A549 (cell line): ENCODE data around the gene NCOR2. TPM values are rescaled to one million over a fixed set of nuclear protein-coding genes. Genes with fewer than 3 reads are reported as not detected.

Experiments
- ATAC-seq, 2 experiments: fragments of 200-7000 bp in 1 of 2; fragments of >200 bp in 1 of 2; cut with Nextera tagmentation in 1 of 2; cut with Tn5 transposase in 1 of 2; 3 replicates each; pipeline versions ENCODE4 v1.8.0 to v1.9.1; 2018 to 2020; ENCODE audit warnings: mild to moderate bottlenecking in 1 of 2, moderate library complexity in 1 of 2
- CTCF ChIA-PET: fragments of 300-600 bp; sonication (Branson Sonifier 250); formaldehyde crosslinking; extraction: SDS; loops from one replicate; lab custom pipeline; 2021; ENCODE audit warnings: antibody characterized with exemption, inconsistent platforms; lab: Yijun Ruan, JAX
- POLR2A ChIA-PET: fragments of 350-600 bp; formaldehyde crosslinking; extraction: SDS; loops from one replicate; lab custom pipeline; 2021; ENCODE audit warnings: antibody characterized with exemption, inconsistent platforms; lab: Yijun Ruan, JAX
- DNase-seq, 2 experiments: peaks; one replicate each; pipeline versions ENCODE4 v3.0.0 to v3.0.0-alpha.2; 2011 to 2016; ENCODE audit warnings: low read depth in 1 of 2, low spot score in 1 of 2
- FAIRE-seq: peaks from 2 replicates; lab custom pipeline; 2011; peaks lifted over from hg19 to GRCh38; lab: Jason Lieb, UNC
- H3K27ac ChIP-seq, 2 experiments: fragments of >200 bp; sonication (Bioruptor Twin); formaldehyde crosslinking; 3 replicates each; pipeline ENCODE4 v1.5.1; 2016 to 2017
- H3K4me1 ChIP-seq: fragments of >200 bp; sonication (Bioruptor Twin); formaldehyde crosslinking; 3 replicates; pipeline ENCODE4 v1.6.1; 2016
- H3K4me2 ChIP-seq: fragments of >200 bp; sonication (Bioruptor Twin); formaldehyde crosslinking; 3 replicates; pipeline ENCODE4 v1.6.1; 2016
- H3K4me3 ChIP-seq: fragments of >200 bp; sonication (Bioruptor Twin); formaldehyde crosslinking; 3 replicates; pipeline ENCODE4 v1.5.1; 2016
- H3K9me3 ChIP-seq: fragments of >200 bp; sonication (Bioruptor Twin); formaldehyde crosslinking; 3 replicates; pipeline ENCODE4 v1.6.1; 2016
- CBX2 ChIP-seq: fragments of 200-600 bp; sonication (generic); IDR thresholded peaks from 2 replicates; pipeline ENCODE4 v1.6.1; 2016; ENCODE audit warnings: low read depth, mild to moderate bottlenecking, borderline replicate concordance
- CEBPB ChIP-seq, 2 experiments: fragments of >200 bp in 1 of 2; sonication (Bioruptor Twin) in 1 of 2; formaldehyde crosslinking in 1 of 2; IDR thresholded peaks; 2 replicates each; pipeline ENCODE4 v1.6.1; 2012 to 2016
- CHD2 ChIP-seq: fragments of 150-350 bp; IDR thresholded peaks from 2 replicates; pipeline ENCODE4 v1.6.1; 2014; ENCODE audit warnings: low read length; ENCODE audit not compliant: partially characterized antibody
- CHD4 ChIP-seq: fragments of 200-600 bp; sonication (generic); IDR thresholded peaks from 2 replicates; pipeline ENCODE4 v1.6.1; 2016; ENCODE audit warnings: antibody characterized with exemption, mild to moderate bottlenecking, borderline replicate concordance
- E2F6 ChIP-seq: IDR thresholded peaks from 2 replicates; pipeline ENCODE4 v1.6.1; 2012; ENCODE audit warnings: low read depth, borderline replicate concordance
- FOXS1 ChIP-seq: fragments of 250-450 bp; sonication (Bioruptor Pico); IDR thresholded peaks from 2 replicates; pipeline ENCODE4 v1.5.0; 2020; ENCODE audit warnings: mild to moderate bottlenecking, moderate library complexity
- GATA3 ChIP-seq: IDR thresholded peaks from 2 replicates; pipeline ENCODE4 v1.6.1; 2012; ENCODE audit warnings: borderline replicate concordance
- HEYL ChIP-seq: fragments of 250-450 bp; sonication (Bioruptor Pico); IDR thresholded peaks from 2 replicates; pipeline ENCODE4 v1.8.0; 2021; ENCODE audit warnings: mild to moderate bottlenecking, moderate library complexity
- KDM1A ChIP-seq: fragments of 200-600 bp; sonication (generic); IDR thresholded peaks from 2 replicates; pipeline ENCODE4 v1.6.1; 2016; ENCODE audit warnings: low read depth, mild to moderate bottlenecking
- MAFK ChIP-seq: fragments of 450-650 bp; IDR thresholded peaks from 2 replicates; pipeline ENCODE4 v1.6.1; 2014; ENCODE audit not compliant: partially characterized antibody
- MAZ ChIP-seq: fragments of 150-350 bp; IDR thresholded peaks from 2 replicates; pipeline ENCODE4 v1.6.1; 2014; ENCODE audit warnings: antibody characterized with exemption, low read depth, low read length, borderline replicate concordance
- NR3C1 ChIP-seq: fragments of >200 bp; sonication (Bioruptor Twin); formaldehyde crosslinking; IDR thresholded peaks from 3 replicates; pipeline ENCODE4 v1.6.1; 2017
- RCOR1 ChIP-seq: fragments of 150-350 bp; IDR thresholded peaks from 2 replicates; pipeline ENCODE4 v1.6.1; 2014; ENCODE audit warnings: antibody characterized with exemption, low read length, low read depth
- RFX5 ChIP-seq: fragments of 450-650 bp; IDR thresholded peaks from 2 replicates; pipeline ENCODE4 v1.7.1; 2014; ENCODE audit warnings: antibody characterized with exemption, mild to moderate bottlenecking, moderate library complexity
- SREBF2 ChIP-seq: fragments of 450-650 bp; IDR thresholded peaks from 2 replicates; pipeline ENCODE4 v1.6.1; 2014; ENCODE audit warnings: mild to moderate bottlenecking, moderate library complexity
- TFCP2L1 ChIP-seq: fragments of 250-450 bp; sonication (Bioruptor Pico); IDR thresholded peaks from 2 replicates; pipeline ENCODE4 v1.5.0; 2021; ENCODE audit warnings: mild to moderate bottlenecking
- TP53 ChIP-seq: fragments of 250-450 bp; sonication (Bioruptor Pico); IDR thresholded peaks from 2 replicates; pipeline ENCODE4 v1.5.0; 2021; ENCODE audit warnings: mild to moderate bottlenecking, moderate library complexity
- ZFP36 ChIP-seq: fragments of 450-650 bp; IDR thresholded peaks from 2 replicates; pipeline ENCODE4 v1.6.1; 2014; ENCODE audit warnings: borderline replicate concordance; ENCODE audit not compliant: partially characterized antibody
- ZNF302 ChIP-seq: fragments of 250-450 bp; sonication (Bioruptor Pico); IDR thresholded peaks from 2 replicates; pipeline ENCODE4 v1.9.0; 2021; ENCODE audit warnings: inconsistent platforms, mild to moderate bottlenecking, moderate library complexity
- ZSCAN20 ChIP-seq: fragments of 250-450 bp; sonication (Bioruptor Pico); IDR thresholded peaks from 2 replicates; pipeline ENCODE4 v1.8.0; 2022; ENCODE audit warnings: mild to moderate bottlenecking, moderate library complexity
- WGBS: methylation state at CpG from one replicate; pipeline ENCODE4 v1.1.6; 2017; ENCODE audit errors: missing lambda C conversion rate; 5-methylcytosine and 5-hydroxymethylcytosine counted together
- polyA plus RNA-seq, 4 experiments: library from polyadenylated mRNA; depleted of rRNA in 3 of 4; stranded (reverse); fragments of >200 nt; fragmentation: RNase III in 1 of 4; extraction: RNeasy Plus Mini Kit Qiagen cat#74134 plus additional on column Dnase treatment in 1 of 4; gene quantifications; 2 replicates in 3 of 4; 3 replicates in 1 of 4; pipeline ENCODE4 v1.2.3, GENCODE V29; 2011 to 2017
- TF ChIP-seq, protein P1 (sequence below): fragments of 250-450 bp; sonication (Bioruptor Pico); IDR thresholded peaks from 2 replicates; pipeline ENCODE4 v1.5.0; 2021; ENCODE audit warnings: mild to moderate bottlenecking, moderate library complexity, borderline replicate concordance
- TF ChIP-seq, protein P2 (sequence below): fragments of 200-600 bp; sonication (generic); IDR thresholded peaks from 2 replicates; pipeline ENCODE4 v1.6.1; 2016; ENCODE audit warnings: antibody characterized with exemption, mild to moderate bottlenecking, moderate library complexity
- TF ChIP-seq, protein P3 (sequence below): fragments of >200 bp; sonication (Bioruptor Twin); formaldehyde crosslinking; IDR thresholded peaks from 2 replicates; pipeline ENCODE4 v1.6.1; 2016
- TF ChIP-seq, protein P4 (sequence below): IDR thresholded peaks from 2 replicates; pipeline ENCODE4 v1.6.1; 2012

Gene NCOR2
- polyA plus RNA-seq, 2 of the 4 experiments (the other 2 are of a cell fraction): 14.1 to 151 TPM

DNA sequence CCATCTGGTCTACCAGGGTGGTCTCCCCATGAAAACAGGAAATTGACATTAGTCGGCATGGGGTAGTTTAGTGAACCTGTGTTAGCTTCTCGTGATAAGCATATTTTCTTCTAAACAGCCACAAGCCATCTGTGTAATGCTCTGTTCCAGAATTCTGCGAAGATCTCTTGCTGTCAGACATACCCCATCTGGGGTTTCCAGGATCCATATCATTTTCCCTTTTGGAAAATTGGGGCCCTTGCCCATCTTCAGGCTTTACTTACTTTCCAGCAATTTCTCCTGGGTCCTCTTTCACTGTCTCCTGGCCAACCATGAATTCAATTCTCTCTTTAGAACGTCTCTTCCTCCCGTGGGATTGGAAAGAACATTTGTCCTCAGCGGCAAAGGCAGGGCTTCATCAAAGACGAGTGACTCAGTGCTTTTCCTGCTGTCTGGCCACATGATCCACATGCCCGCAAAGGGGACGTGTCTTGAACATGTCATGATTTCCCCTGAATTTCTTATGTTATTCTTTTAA lies 21.4 kb upstream of the NCOR2 start:
- peaks cover 7% of the 10 kb centered on the region; the same call in 1 of the 3 replicates for H3K4me1 ChIP-seq
- DNase-seq: no peak
- H3K4me2 ChIP-seq: no peak overlapping the region
- WGBS: 75% methylated on average over 9 of the region's 9 CpGs
- CTCF ChIA-PET: interaction anchor here (1.2 kb wide), 1 partner anchor 9 kb away, joined by 3 read pairs; no protein-coding TSS in a partner anchor
- H3K4me3 ChIP-seq: no peak overlapping the region
- POLR2A ChIA-PET: no interaction called here
- no peak for ATAC-seq
- H3K9me3 ChIP-seq: peaks cover 6% of the 10 kb centered on the region; the same call in 2 of the 3 replicates
- no peak for FAIRE-seq
- no peak overlapping the region for H3K27ac ChIP-seq
- TF ChIP-seq MAFK (no peak), CEBPB (IDR thresholded peaks at IDR 0.05) (no peak), SREBF2 (no peak), ZSCAN20 (CRISPR knock-in tag) (no peak), RCOR1 (no peak), TP53 (CRISPR knock-in tag) (no peak), RFX5 (no peak), HEYL (no peak), GATA3 (no peak), CBX2 (no peak), CHD2 (no peak), ZNF302 (CRISPR knock-in tag) (no peak), TFCP2L1 (no peak)
- TF ChIP-seq, protein P1, sequence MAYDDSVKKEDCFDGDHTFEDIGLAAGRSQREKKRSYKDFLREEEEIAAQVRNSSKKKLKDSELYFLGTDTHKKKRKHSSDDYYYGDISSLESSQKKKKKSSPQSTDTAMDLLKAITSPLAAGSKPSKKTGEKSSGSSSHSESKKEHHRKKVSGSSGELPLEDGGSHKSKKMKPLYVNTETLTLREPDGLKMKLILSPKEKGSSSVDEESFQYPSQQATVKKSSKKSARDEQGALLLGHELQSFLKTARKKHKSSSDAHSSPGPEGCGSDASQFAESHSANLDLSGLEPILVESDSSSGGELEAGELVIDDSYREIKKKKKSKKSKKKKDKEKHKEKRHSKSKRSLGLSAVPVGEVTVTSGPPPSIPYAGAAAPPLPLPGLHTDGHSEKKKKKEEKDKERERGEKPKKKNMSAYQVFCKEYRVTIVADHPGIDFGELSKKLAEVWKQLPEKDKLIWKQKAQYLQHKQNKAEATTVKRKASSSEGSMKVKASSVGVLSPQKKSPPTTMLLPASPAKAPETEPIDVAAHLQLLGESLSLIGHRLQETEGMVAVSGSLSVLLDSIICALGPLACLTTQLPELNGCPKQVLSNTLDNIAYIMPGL (CRISPR knock-in tag): no peak
- TF ChIP-seq, protein P2, sequence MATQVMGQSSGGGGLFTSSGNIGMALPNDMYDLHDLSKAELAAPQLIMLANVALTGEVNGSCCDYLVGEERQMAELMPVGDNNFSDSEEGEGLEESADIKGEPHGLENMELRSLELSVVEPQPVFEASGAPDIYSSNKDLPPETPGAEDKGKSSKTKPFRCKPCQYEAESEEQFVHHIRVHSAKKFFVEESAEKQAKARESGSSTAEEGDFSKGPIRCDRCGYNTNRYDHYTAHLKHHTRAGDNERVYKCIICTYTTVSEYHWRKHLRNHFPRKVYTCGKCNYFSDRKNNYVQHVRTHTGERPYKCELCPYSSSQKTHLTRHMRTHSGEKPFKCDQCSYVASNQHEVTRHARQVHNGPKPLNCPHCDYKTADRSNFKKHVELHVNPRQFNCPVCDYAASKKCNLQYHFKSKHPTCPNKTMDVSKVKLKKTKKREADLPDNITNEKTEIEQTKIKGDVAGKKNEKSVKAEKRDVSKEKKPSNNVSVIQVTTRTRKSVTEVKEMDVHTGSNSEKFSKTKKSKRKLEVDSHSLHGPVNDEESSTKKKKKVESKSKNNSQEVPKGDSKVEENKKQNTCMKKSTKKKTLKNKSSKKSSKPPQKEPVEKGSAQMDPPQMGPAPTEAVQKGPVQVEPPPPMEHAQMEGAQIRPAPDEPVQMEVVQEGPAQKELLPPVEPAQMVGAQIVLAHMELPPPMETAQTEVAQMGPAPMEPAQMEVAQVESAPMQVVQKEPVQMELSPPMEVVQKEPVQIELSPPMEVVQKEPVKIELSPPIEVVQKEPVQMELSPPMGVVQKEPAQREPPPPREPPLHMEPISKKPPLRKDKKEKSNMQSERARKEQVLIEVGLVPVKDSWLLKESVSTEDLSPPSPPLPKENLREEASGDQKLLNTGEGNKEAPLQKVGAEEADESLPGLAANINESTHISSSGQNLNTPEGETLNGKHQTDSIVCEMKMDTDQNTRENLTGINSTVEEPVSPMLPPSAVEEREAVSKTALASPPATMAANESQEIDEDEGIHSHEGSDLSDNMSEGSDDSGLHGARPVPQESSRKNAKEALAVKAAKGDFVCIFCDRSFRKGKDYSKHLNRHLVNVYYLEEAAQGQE: no peak
- TF ChIP-seq, protein P3, sequence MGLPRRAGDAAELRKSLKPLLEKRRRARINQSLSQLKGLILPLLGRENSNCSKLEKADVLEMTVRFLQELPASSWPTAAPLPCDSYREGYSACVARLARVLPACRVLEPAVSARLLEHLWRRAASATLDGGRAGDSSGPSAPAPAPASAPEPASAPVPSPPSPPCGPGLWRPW: no peak
- TF ChIP-seq, protein P4, sequence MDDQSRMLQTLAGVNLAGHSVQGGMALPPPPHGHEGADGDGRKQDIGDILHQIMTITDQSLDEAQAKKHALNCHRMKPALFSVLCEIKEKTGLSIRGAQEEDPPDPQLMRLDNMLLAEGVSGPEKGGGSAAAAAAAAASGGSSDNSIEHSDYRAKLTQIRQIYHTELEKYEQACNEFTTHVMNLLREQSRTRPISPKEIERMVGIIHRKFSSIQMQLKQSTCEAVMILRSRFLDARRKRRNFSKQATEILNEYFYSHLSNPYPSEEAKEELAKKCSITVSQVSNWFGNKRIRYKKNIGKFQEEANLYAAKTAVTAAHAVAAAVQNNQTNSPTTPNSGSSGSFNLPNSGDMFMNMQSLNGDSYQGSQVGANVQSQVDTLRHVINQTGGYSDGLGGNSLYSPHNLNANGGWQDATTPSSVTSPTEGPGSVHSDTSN: no peak

DNA sequence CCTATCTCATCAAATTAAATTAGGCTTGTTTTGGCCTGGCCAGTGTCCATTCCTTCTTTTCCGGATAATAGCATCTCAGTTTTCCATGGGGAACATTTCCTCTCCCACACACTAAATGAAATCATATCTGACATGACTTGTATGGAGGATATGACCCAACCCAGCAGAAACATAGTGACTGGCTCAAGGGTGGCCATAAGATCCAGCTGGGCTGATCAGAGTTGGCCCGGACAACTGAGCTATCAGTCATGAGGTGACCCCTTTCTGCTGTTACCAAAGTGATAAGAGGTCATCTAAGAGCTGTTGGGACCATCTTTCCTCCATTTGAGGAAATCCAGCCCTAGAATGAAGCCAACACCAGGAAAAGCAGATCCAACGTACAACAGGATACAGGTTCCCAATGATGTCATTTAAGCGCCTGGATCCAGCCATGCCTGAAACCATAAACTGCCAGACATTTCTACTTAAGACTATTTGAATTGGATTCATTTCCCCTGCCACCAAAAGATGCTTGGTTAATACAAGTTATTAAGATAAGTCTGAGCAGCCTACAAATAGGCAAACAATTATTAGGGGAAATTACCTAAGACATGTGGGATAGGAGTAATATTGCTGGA lies 20.7 kb upstream of the NCOR2 start:
- H3K27ac ChIP-seq: no peak overlapping the region

More for the DNA sequence above, 20.7 kb upstream of the NCOR2 start:
- Histone ChIP-seq H3K4me2 (no peak overlapping the region), H3K9me3 (peaks cover 6% of the 10 kb centered on the region; the same call in 2 of the 3 replicates), H3K4me1 (peaks cover 7% of the 10 kb centered on the region; the same call in 1 of the 3 replicates), H3K4me3 (no peak overlapping the region)
- ATAC-seq (no peak), DNase-seq (no peak), FAIRE-seq (no peak)
- POLR2A ChIA-PET: no interaction called here
- TF ChIP-seq, protein P4: no peak
- TF ChIP-seq MAZ: no peak
- TF ChIP-seq FOXS1 (CRISPR knock-in tag): no peak
- TF ChIP-seq NR3C1: no peak
- TF ChIP-seq CHD2: no peak
- no peak for TF ChIP-seq CHD4
- no peak for TF ChIP-seq KDM1A
- TF ChIP-seq RFX5: no peak
- no peak for TF ChIP-seq ZFP36
- TF ChIP-seq E2F6: no peak
- WGBS: 88% methylated on average over 4 of the region's 4 CpGs
- CTCF ChIA-PET: interaction anchor here (1.0 to 1.2 kb wide), 2 partner anchors 9 to 13 kb away, joined by 3 read pairs; no protein-coding TSS in a partner anchor
